Natural killer cell (primary cell): ENCODE data around the gene NDUFC1. TPM values are rescaled to one million over a fixed set of nuclear protein-coding genes. Genes with fewer than 3 reads are reported as not detected.
"Not testable (repeated sequence)": the region's sequence is repeated elsewhere in the genome, so short reads cannot be mapped to it uniquely, and the experiment has no call there.

Experiments
- ATAC-seq, 3 donors: fragments of 150-1000 bp in 2 of 3; fragments of 200-7000 bp in 1 of 3; cut with Tn5 transposase; 1 replicate in 1 of 3; 2 replicates in 2 of 3; pipeline ENCODE4 v1.10.0; 2021; ENCODE audit warnings: mild to moderate bottlenecking in 2 of 3, moderate library complexity in 2 of 3
- DNase-seq, 2 donors: peaks; one replicate each; pipeline versions ENCODE4 v3.0.0 to v3.0.0-alpha.2; 2013 to 2021; ENCODE audit warnings: mixed read lengths in 1 of 2
- H3K27ac ChIP-seq: one replicate; pipeline ENCODE4 v1.5.1; 2013; ENCODE audit warnings: mild to moderate bottlenecking, low read length
- H3K27me3 ChIP-seq: one replicate; pipeline ENCODE4 v1.6.1; 2013; ENCODE audit warnings: low read length; ENCODE audit not compliant: control insufficient read depth, insufficient read depth
- H3K36me3 ChIP-seq: one replicate; pipeline ENCODE4 v1.6.1; 2013; ENCODE audit warnings: low read length; ENCODE audit not compliant: control insufficient read depth, insufficient read depth
- H3K4me1 ChIP-seq: one replicate; pipeline ENCODE4 v1.6.1; 2013; ENCODE audit warnings: low read length; ENCODE audit not compliant: control insufficient read depth, insufficient read depth
- H3K4me3 ChIP-seq: one replicate; pipeline ENCODE4 v1.5.1; 2013; ENCODE audit warnings: low read length
- H3K9me3 ChIP-seq: one replicate; pipeline ENCODE4 v1.6.1; 2013; ENCODE audit warnings: low read length; ENCODE audit not compliant: control insufficient read depth, insufficient read depth
- H3K27ac Mint-ChIP-seq, 2 donors: one replicate each; pipeline ENCODE4 v1.8.0; 2022; ENCODE audit warnings: mild to moderate bottlenecking in 2 of 2, mixed read lengths in 2 of 2, moderate library complexity in 1 of 2
- H3K27me3 Mint-ChIP-seq, 2 donors: one replicate each; pipeline ENCODE4 v1.8.0; 2022; ENCODE audit warnings: low read depth in 2 of 2, mixed read lengths in 2 of 2
- H3K36me3 Mint-ChIP-seq: one replicate; pipeline ENCODE4 v1.8.0; 2022; ENCODE audit warnings: mixed read lengths
- H3K4me1 Mint-ChIP-seq, 2 donors: one replicate each; pipeline ENCODE4 v1.8.0; 2022; ENCODE audit warnings: mixed read lengths in 2 of 2
- H3K4me3 Mint-ChIP-seq: one replicate; pipeline ENCODE4 v1.8.0; 2022; ENCODE audit warnings: mild to moderate bottlenecking, moderate library complexity, mixed read lengths
- H3K9me3 Mint-ChIP-seq, 2 donors: one replicate each; pipeline ENCODE4 v1.8.0; 2022; ENCODE audit warnings: mixed read lengths in 2 of 2
- CTCF ChIP-seq: fragments of 200-600 bp; IDR thresholded peaks from one replicate; pipeline ENCODE4 v1.8.0; 2022; ENCODE audit warnings: antibody characterized with exemption
- WGBS: methylation state at CpG from one replicate; pipeline ENCODE4 v1.1.7; 2013; ENCODE audit warnings: missing lambda C conversion rate; ENCODE audit not compliant: insufficient coverage; 5-methylcytosine and 5-hydroxymethylcytosine counted together
- intact Hi-C: fragments of 100-400 bp; cut with micrococcal nuclease; formaldehyde crosslinking; loops from one replicate; pipeline ENCODE4 v1.14.2; 2022
- total RNA-seq, 4 donors: library from RNA; stranded (reverse); fragments of 120-200 nt in 1 of 4; gene quantifications; one replicate each; pipeline versions ENCODE4 v1.2.3 to v1.2.4, GENCODE V29; 2013 to 2022

NDUFC1 gene
- total RNA-seq, 3 donors from 2014 or later (not counting 1 experiment from before 2014, with no cell fraction given): 14.0 to 15.8 (median 14.3) TPM

GRCh38 chr4:139256349-139256748 lies 45.9 kb downstream of the NDUFC1 start:
- no peak overlapping the region for H3K27ac ChIP-seq
- H3K9me3 ChIP-seq: no peaks in the 10 kb centered on the region
- no peaks in the 10 kb centered on the region for H3K4me1 ChIP-seq
- Mint-ChIP-seq H3K4me1 (no peaks in the 10 kb centered on the region), H3K4me3 (no peak overlapping the region), H3K27ac (no peak overlapping the region), H3K27me3 (no peaks in the 10 kb centered on the region), H3K9me3 (no peaks in the 10 kb centered on the region), H3K36me3 (no peaks in the 10 kb centered on the region)
- 44% methylated on average over 1 of the region's 2 CpGs for WGBS
- TF ChIP-seq CTCF: no peak
- intact Hi-C loops: no loop called here
- DNase-seq: no peak
- no peaks in the 10 kb centered on the region for H3K27me3 ChIP-seq
- no peaks in the 10 kb centered on the region for H3K36me3 ChIP-seq
- no peak for ATAC-seq
- no peak overlapping the region for H3K4me3 ChIP-seq

GRCh38 chr4:139255581-139255980 lies 46.7 kb downstream of the NDUFC1 start:
- H3K4me3 Mint-ChIP-seq, H3K9me3 Mint-ChIP-seq, H3K27me3 ChIP-seq, H3K9me3 ChIP-seq, H3K27ac Mint-ChIP-seq, H3K36me3 ChIP-seq, H3K4me1 ChIP-seq, intact Hi-C loops, H3K4me1 Mint-ChIP-seq, H3K36me3 Mint-ChIP-seq, ATAC-seq, H3K27ac ChIP-seq, H3K27me3 Mint-ChIP-seq, DNase-seq, H3K4me3 ChIP-seq: not testable (repeated sequence)
- 94% methylated on average over 6 of the region's 6 CpGs for whole genome bisulfite sequencing

GRCh38 chr4:139253713-139254112 lies 48.6 kb downstream of the NDUFC1 start:
- no peaks in the 10 kb centered on the region for H3K9me3 Mint-ChIP-seq
- H3K4me1 ChIP-seq: no peaks in the 10 kb centered on the region
- no peak for ATAC-seq
- no peak overlapping the region for H3K4me3 Mint-ChIP-seq
- no peak overlapping the region for H3K4me3 ChIP-seq
- H3K9me3 ChIP-seq: no peaks in the 10 kb centered on the region
- no peak overlapping the region for H3K27ac Mint-ChIP-seq
- DNase-seq: no peak
- H3K4me1 Mint-ChIP-seq: no peaks in the 10 kb centered on the region
- H3K36me3 ChIP-seq: no peaks in the 10 kb centered on the region
- WGBS: 83% methylated on average over 2 of the region's 3 CpGs
- no peaks in the 10 kb centered on the region for H3K36me3 Mint-ChIP-seq
- intact Hi-C loops: no loop called here
- no peaks in the 10 kb centered on the region for H3K27me3 ChIP-seq
- no peaks in the 10 kb centered on the region for H3K27me3 Mint-ChIP-seq
- TF ChIP-seq CTCF: no peak
- no peak overlapping the region for H3K27ac ChIP-seq

GRCh38 chr4:139253046-139253445 lies 49.2 kb downstream of the NDUFC1 start:
- H3K27ac Mint-ChIP-seq: no peak overlapping the region
- Histone ChIP-seq H3K27me3 (no peaks in the 10 kb centered on the region), H3K9me3 (no peaks in the 10 kb centered on the region), H3K27ac (no peak overlapping the region), H3K4me1 (no peaks in the 10 kb centered on the region), H3K4me3 (no peak overlapping the region), H3K36me3 (no peaks in the 10 kb centered on the region)
- TF ChIP-seq CTCF: no peak
- no peaks in the 10 kb centered on the region for H3K4me1 Mint-ChIP-seq
- H3K27me3 Mint-ChIP-seq: no peaks in the 10 kb centered on the region
- no peak overlapping the region for H3K4me3 Mint-ChIP-seq
- intact Hi-C loops: no loop called here
- DNase-seq (no peak), ATAC-seq (no peak)
- H3K9me3 Mint-ChIP-seq: no peaks in the 10 kb centered on the region
- no peaks in the 10 kb centered on the region for H3K36me3 Mint-ChIP-seq
